Gastrocnemius medialis (tissue), 4 donors: ENCODE data around the gene CALHM2.

ENCODE experiments used
- POLR2A ChIP-seq, 2 donors: fragments of 450-650 bp; IDR thresholded peaks; one replicate each; pipeline ENCODE4 v1.6.1; 2017; ENCODE audit warnings: antibody characterized with exemption in 2 of 2, mild to moderate bottlenecking in 2 of 2, moderate library complexity in 2 of 2
- TF ChIP-seq, protein P1 (sequence below), 5 experiments: fragments of 450-650 bp in 3 of 5; fragments of 200-600 bp in 2 of 5; sonication (generic) in 2 of 5; IDR thresholded peaks in 4 of 5; conservative IDR thresholded peaks in 1 of 5; 1 replicate in 4 of 5; 2 replicates in 1 of 5; pipeline ENCODE4 v1.5.1; 2016 to 2019; ENCODE audit warnings: antibody characterized with exemption in 5 of 5, mild to moderate bottlenecking in 3 of 5, moderate library complexity in 3 of 5

GRCh38 chr10:103441206-103441605, 11.0 kb downstream of the CALHM2 start:
- TF ChIP-seq, protein P1, sequence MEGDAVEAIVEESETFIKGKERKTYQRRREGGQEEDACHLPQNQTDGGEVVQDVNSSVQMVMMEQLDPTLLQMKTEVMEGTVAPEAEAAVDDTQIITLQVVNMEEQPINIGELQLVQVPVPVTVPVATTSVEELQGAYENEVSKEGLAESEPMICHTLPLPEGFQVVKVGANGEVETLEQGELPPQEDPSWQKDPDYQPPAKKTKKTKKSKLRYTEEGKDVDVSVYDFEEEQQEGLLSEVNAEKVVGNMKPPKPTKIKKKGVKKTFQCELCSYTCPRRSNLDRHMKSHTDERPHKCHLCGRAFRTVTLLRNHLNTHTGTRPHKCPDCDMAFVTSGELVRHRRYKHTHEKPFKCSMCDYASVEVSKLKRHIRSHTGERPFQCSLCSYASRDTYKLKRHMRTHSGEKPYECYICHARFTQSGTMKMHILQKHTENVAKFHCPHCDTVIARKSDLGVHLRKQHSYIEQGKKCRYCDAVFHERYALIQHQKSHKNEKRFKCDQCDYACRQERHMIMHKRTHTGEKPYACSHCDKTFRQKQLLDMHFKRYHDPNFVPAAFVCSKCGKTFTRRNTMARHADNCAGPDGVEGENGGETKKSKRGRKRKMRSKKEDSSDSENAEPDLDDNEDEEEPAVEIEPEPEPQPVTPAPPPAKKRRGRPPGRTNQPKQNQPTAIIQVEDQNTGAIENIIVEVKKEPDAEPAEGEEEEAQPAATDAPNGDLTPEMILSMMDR (IDR thresholded peaks at IDR 0.05 in 4 of 5, conservative IDR thresholded peaks at IDR 0.05 in 1 of 5), result no peak
- no peak for TF ChIP-seq POLR2A (IDR thresholded peaks at IDR 0.05)
